ENCODE measurements around the gene LIPM.

- no peak for TF ChIP-seq CTCF (IDR thresholded peaks at IDR 0.05)
- TF ChIP-seq POLR2AphosphoS5 (IDR thresholded peaks at IDR 0.05): no peak
These were observed 46.8 kb upstream of the LIPM start for GRCh38 chr10:88755753-88756152.
